OCI-LY1 (cell line): ENCODE results near the gene SPCS1.
"Not testable (repeated sequence)": the region's sequence is repeated elsewhere in the genome, so short reads cannot be mapped to it uniquely, and the experiment has no call there.

Experiments used
- H2AFZ ChIP-seq: fragments of 200-600 bp; sonication (generic), shearing (Covaris generic); 2 replicates; pipeline ENCODE4 v1.6.0; 2014; ENCODE audit warnings: antibody characterized with exemption, mild to moderate bottlenecking, low read length
- H3F3A ChIP-seq: fragments of 200-600 bp; sonication (generic), shearing (Covaris generic); 2 replicates; pipeline ENCODE4 v1.6.0; 2014; ENCODE audit warnings: mild to moderate bottlenecking, antibody characterized with exemption, low read length, moderate library complexity; ENCODE audit not compliant: insufficient read depth
- H3K27ac ChIP-seq: fragments of 200-600 bp; sonication (generic); 2 replicates; pipeline ENCODE4 v1.5.1; 2014; ENCODE audit warnings: low read length, mixed run types, mild to moderate bottlenecking, low read depth; ENCODE audit not compliant: poor library complexity, severe bottlenecking
- H3K27me3 ChIP-seq: fragments of 200-600 bp; sonication (generic); 2 replicates; pipeline ENCODE4 v1.6.0; 2014; ENCODE audit warnings: antibody characterized with exemption, mild to moderate bottlenecking, low read length, moderate library complexity; ENCODE audit not compliant: insufficient read depth
- H3K36me3 ChIP-seq: fragments of 200-600 bp; sonication (generic); 2 replicates; pipeline ENCODE4 v1.6.1; 2014; ENCODE audit warnings: mild to moderate bottlenecking, antibody characterized with exemption, low read length, moderate library complexity, mixed read lengths; ENCODE audit not compliant: insufficient read depth
- H3K4me1 ChIP-seq: fragments of 200-600 bp; sonication (generic); 2 replicates; pipeline ENCODE4 v1.5.1; 2014; ENCODE audit warnings: mild to moderate bottlenecking, low read length, moderate library complexity; ENCODE audit not compliant: insufficient read depth, severe bottlenecking
- H3K4me2 ChIP-seq: fragments of 200-600 bp; sonication (generic), shearing (Covaris generic); 2 replicates; pipeline ENCODE4 v1.6.1; 2014; ENCODE audit warnings: low read length
- H3K4me3 ChIP-seq: fragments of 200-600 bp; sonication (generic); 2 replicates; pipeline ENCODE4 v1.5.1; 2014; ENCODE audit warnings: low read length, low read depth, mild to moderate bottlenecking, mixed read lengths; ENCODE audit not compliant: poor library complexity, severe bottlenecking
- H3K79me2 ChIP-seq: fragments of 200-600 bp; shearing (Covaris generic); 2 replicates; pipeline ENCODE4 v1.6.1; 2016; ENCODE audit warnings: mixed run types, low read length, mixed read lengths; ENCODE audit not compliant: insufficient read depth
- H3K9ac ChIP-seq: fragments of 200-600 bp; sonication (generic), shearing (Covaris generic); 2 replicates; pipeline ENCODE4 v1.6.1; 2014; ENCODE audit warnings: mild to moderate bottlenecking, low read length, mixed read lengths
- H3K9me2 ChIP-seq: fragments of 200-600 bp; sonication (generic), shearing (Covaris generic); 2 replicates; pipeline ENCODE4 v1.6.1; 2014; ENCODE audit warnings: low read depth, mild to moderate bottlenecking, low read length, mixed read lengths
- H3K9me3 ChIP-seq: fragments of 200-600 bp; shearing (Covaris generic); 2 replicates; pipeline ENCODE4 v1.6.1; 2014; ENCODE audit warnings: low read length, mixed read lengths
- H4K20me1 ChIP-seq: fragments of 200-600 bp; sonication (generic), shearing (Covaris generic); 2 replicates; pipeline ENCODE4 v1.6.0; 2016; ENCODE audit warnings: mild to moderate bottlenecking, low read length; ENCODE audit not compliant: insufficient read depth
- CTCF ChIP-seq: fragments of 200-600 bp; sonication (generic), shearing (Covaris generic); IDR thresholded peaks from 2 replicates; pipeline ENCODE4 v1.5.1; 2017; ENCODE audit warnings: mild to moderate bottlenecking, antibody characterized with exemption, low read length, moderate library complexity, mixed read lengths
- EZH2 ChIP-seq: fragments of 200-600 bp; sonication (generic), shearing (Covaris generic); IDR thresholded peaks from 2 replicates; pipeline ENCODE4 v1.8.0; 2017; ENCODE audit warnings: borderline replicate concordance, mixed run types, mild to moderate bottlenecking, antibody characterized with exemption, low read length, moderate library complexity, mixed read lengths

SPCS1 gene

DNA sequence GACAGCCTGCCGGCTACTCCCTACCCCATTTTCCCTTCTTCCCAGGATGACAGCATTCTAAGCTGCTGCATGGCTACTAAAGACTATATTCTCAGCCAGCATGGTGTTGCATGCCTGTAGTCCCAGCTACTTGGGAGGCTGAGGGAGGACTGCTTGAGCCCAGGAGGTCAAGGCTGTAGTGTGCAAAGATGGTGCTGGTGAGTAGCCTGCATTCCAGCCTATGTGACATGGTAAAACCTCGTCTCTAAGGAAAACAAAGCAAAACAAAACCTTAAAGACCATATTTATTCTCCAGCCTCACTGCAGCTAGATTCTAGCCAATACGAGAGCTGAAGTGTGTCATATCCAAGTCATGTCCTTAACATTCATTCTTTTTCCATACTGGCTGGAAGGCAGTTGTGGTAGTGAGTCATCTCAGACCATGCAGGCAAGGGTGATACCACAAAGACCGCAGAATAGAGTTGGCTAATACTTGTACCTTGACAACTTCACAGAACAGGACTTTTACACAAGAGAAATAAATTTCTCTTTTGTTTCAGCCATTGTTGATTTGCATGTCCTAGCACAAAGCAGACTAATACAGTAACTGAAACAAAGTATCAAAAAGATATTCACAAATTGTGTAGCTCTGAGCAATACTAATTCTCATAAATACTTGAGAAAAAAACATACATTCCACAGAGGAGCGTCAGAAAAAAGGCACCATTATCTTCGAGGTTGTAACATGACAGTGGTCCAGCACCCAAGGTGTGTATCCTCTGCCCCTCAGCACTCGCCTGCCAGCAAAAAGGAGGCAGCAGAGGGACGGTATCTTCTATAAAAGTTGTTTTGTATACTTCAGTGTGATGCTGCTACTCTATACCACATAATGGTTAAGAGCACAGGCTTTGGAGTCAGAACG, 35.0 kb upstream of the SPCS1 start:
- no peak overlapping the region for H2AFZ ChIP-seq
- no peak for TF ChIP-seq CTCF
- TF ChIP-seq EZH2, result no peak
- H4K20me1 ChIP-seq, result no peaks in the 10 kb centered on the region
- H3K27ac ChIP-seq, result no peak overlapping the region
- H3K36me3 ChIP-seq, result peaks cover 55% of the 10 kb centered on the region
- H3K9me2 ChIP-seq, result no peaks in the 10 kb centered on the region
- no peak overlapping the region for H3K9ac ChIP-seq
- H3K4me3 ChIP-seq, result no peak overlapping the region
- no peaks in the 10 kb centered on the region for H3K9me3 ChIP-seq
- no peaks in the 10 kb centered on the region for H3F3A ChIP-seq
- H3K27me3 ChIP-seq, result no peaks in the 10 kb centered on the region
- H3K4me1 ChIP-seq, result no peaks in the 10 kb centered on the region
- H3K4me2 ChIP-seq, result no peak overlapping the region
- H3K79me2 ChIP-seq, result no peaks in the 10 kb centered on the region

DNA sequence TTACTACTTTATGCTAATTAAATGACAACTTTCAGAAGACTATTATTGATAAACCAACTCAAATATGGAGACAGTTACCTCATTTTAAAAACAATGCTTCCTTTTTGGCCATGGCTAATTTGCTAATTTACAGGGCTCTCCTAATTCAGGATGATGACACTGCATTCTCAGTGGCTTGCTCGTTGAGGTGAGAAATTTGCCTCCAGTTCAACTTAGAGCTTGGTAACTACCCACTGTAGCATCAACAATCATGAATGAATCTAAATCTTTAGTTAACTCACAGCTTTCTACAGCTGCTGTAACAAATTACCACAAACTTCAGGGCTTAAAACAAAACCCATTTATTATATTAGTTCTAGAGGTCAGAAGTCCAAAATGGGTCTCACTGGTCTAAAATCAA, 34.2 kb upstream of the SPCS1 start:
- H3K9ac ChIP-seq, result no peak overlapping the region
- no peak overlapping the region for H3K4me2 ChIP-seq
- H3K9me2 ChIP-seq, result no peaks in the 10 kb centered on the region
- no peak overlapping the region for H2AFZ ChIP-seq
- H3K27me3 ChIP-seq, result no peaks in the 10 kb centered on the region
- H3K79me2 ChIP-seq, result no peaks in the 10 kb centered on the region
- no peaks in the 10 kb centered on the region for H3K9me3 ChIP-seq
- H3K4me1 ChIP-seq, result no peaks in the 10 kb centered on the region
- no peaks in the 10 kb centered on the region for H4K20me1 ChIP-seq
- H3F3A ChIP-seq, result no peaks in the 10 kb centered on the region
- no peak overlapping the region for H3K4me3 ChIP-seq
- peaks cover 62% of the 10 kb centered on the region for H3K36me3 ChIP-seq
- H3K27ac ChIP-seq, result no peak overlapping the region
- TF ChIP-seq EZH2, result no peak
- no peak for TF ChIP-seq CTCF

DNA sequence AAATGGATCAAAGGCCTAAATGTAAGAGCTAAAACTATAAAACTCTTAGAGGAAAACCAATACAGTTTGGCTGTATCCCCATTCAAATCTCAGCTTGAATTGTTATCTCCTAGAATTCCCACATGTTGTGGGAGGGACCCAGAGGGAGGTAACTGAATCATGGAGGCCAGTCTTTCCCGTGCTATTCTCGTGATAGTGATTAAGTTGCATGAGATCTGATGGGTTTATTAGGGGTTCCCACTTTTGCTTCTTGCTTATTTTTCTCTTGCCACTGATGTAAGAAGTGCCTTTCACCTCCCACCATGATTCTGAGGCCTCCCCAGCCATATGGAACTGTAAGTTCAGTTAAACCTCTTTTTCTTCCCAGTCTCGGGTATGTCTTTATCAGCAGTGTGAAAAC, 29.7 kb upstream of the SPCS1 start:
- not testable (repeated sequence) for H3K9me3 ChIP-seq, H3K79me2 ChIP-seq, H3K9ac ChIP-seq, H3K9me2 ChIP-seq, H3K4me2 ChIP-seq, H3K27me3 ChIP-seq, H3K27ac ChIP-seq, H4K20me1 ChIP-seq, H3F3A ChIP-seq, H3K4me3 ChIP-seq, H3K4me1 ChIP-seq, H2AFZ ChIP-seq
- peaks cover 75% of the 10 kb centered on the region for H3K36me3 ChIP-seq
